Umbilical cord (tissue), 2 donors: ENCODE data around the gene MRPS6. TPM values are rescaled to one million over a fixed set of nuclear protein-coding genes. Genes with fewer than 3 reads are reported as not detected.

Experiments used
- DNase-seq: peaks from one replicate; pipeline ENCODE4 v3.0.0-alpha.2; 2015; ENCODE audit warnings: low spot score
- total RNA-seq: library from RNA; depleted of rRNA; stranded (reverse); fragments of >200 nt; gene quantifications from one replicate; pipeline ENCODE4 v1.2.3, GENCODE V29; 2014; ENCODE audit warnings: low replicate concordance; ENCODE audit not compliant: insufficient read depth

The MRPS6 gene
- total RNA-seq, 1 donor from 2014 or later = 59.5 TPM

- no peak for DNase-seq
Measured at GRCh38 chr21:34071683-34072082, 1.7 kb upstream of the MRPS6 start.

GRCh38 chr21:34072145-34073031 is 990 bp upstream of the MRPS6 start:
- DNase-seq = no peak

GRCh38 chr21:34073749-34074282 is 438 bp downstream of the MRPS6 start:
- no peak for DNase-seq

- peak; percentile 20 for DNase-seq
Measured at GRCh38 chr21:34074283-34075090, 1.1 kb downstream of the MRPS6 start.

GRCh38 chr21:34075091-34075425 is 1.7 kb downstream of the MRPS6 start:
- no peak for DNase-seq

GRCh38 chr21:34075760-34076660 is 2.6 kb downstream of the MRPS6 start:
- DNase-seq = peak; percentile 53

- DNase-seq = no peak
Measured at GRCh38 chr21:34076835-34077234, 3.5 kb downstream of the MRPS6 start.

- DNase-seq = no peak
Measured at GRCh38 chr21:34077888-34078287, 4.5 kb downstream of the MRPS6 start.

GRCh38 chr21:34078915-34079314 is 5.5 kb downstream of the MRPS6 start:
- DNase-seq = no peak

- DNase-seq = no peak
Measured at GRCh38 chr21:34080710-34081109, 7.3 kb downstream of the MRPS6 start.

- DNase-seq = no peak
Measured at GRCh38 chr21:34082769-34083168, 9.4 kb downstream of the MRPS6 start.

- DNase-seq = no peak
Measured at GRCh38 chr21:34083357-34083756, 10.0 kb downstream of the MRPS6 start.

GRCh38 chr21:34085129-34085528 is 11.8 kb downstream of the MRPS6 start:
- DNase-seq = no peak

GRCh38 chr21:34086887-34087306 is 13.5 kb downstream of the MRPS6 start:
- no peak for DNase-seq

- no peak for DNase-seq
Measured at GRCh38 chr21:34088752-34089151, 15.4 kb downstream of the MRPS6 start.

GRCh38 chr21:34091032-34091431 is 17.7 kb downstream of the MRPS6 start:
- no peak for DNase-seq

- no peak for DNase-seq
Measured at GRCh38 chr21:34091607-34092006, 18.2 kb downstream of the MRPS6 start.

- no peak for DNase-seq
Measured at GRCh38 chr21:34092262-34092921, 19.0 kb downstream of the MRPS6 start.

GRCh38 chr21:34093083-34093482 is 19.7 kb downstream of the MRPS6 start:
- no peak for DNase-seq

GRCh38 chr21:34094949-34095348 is 21.6 kb downstream of the MRPS6 start:
- no peak for DNase-seq

GRCh38 chr21:34097442-34097841 is 24.1 kb downstream of the MRPS6 start:
- no peak for DNase-seq
